HG02571 (cell line): ENCODE measurements around the gene SIPA1L3.

Experiments
- ATAC-seq: cut with Tn5 transposase; IDR thresholded peaks from one replicate; pipeline ENCODE4 v1.9.1; 2021; ENCODE audit warnings: mild to moderate bottlenecking, moderate library complexity; ENCODE audit not compliant: unreplicated experiment

Gene SIPA1L3

GRCh38 chr19:37991841-37992248 lies 84.8 kb downstream of the SIPA1L3 start:
- ATAC-seq = no peak

- ATAC-seq = no peak
These were observed 85.8 kb downstream of the SIPA1L3 start for GRCh38 chr19:37992761-37993160.

GRCh38 chr19:37994823-37995130 lies 87.8 kb downstream of the SIPA1L3 start:
- ATAC-seq = no peak

- no peak for ATAC-seq
These were observed 88.3 kb downstream of the SIPA1L3 start for GRCh38 chr19:37995346-37995745.

GRCh38 chr19:37997911-37998344 lies 90.9 kb downstream of the SIPA1L3 start:
- no peak for ATAC-seq

GRCh38 chr19:37998801-37999308 lies 91.8 kb downstream of the SIPA1L3 start:
- no peak for ATAC-seq

- no peak for ATAC-seq
These were observed 92.6 kb downstream of the SIPA1L3 start for GRCh38 chr19:37999309-38000213.

- no peak for ATAC-seq
These were observed 94.3 kb downstream of the SIPA1L3 start for GRCh38 chr19:38001158-38001781.

- ATAC-seq = no peak
These were observed 96.6 kb downstream of the SIPA1L3 start for GRCh38 chr19:38003438-38004185.

GRCh38 chr19:38004186-38004520 lies 97.1 kb downstream of the SIPA1L3 start:
- no peak for ATAC-seq

GRCh38 chr19:38004521-38005223 lies 97.7 kb downstream of the SIPA1L3 start:
- peak; percentile 82 for ATAC-seq

GRCh38 chr19:38005224-38005614 lies 98.2 kb downstream of the SIPA1L3 start:
- ATAC-seq = no peak

GRCh38 chr19:38006361-38007045 lies 99.5 kb downstream of the SIPA1L3 start:
- ATAC-seq = no peak

GRCh38 chr19:38009650-38010242 lies 102.7 kb downstream of the SIPA1L3 start:
- ATAC-seq = no peak

- ATAC-seq = no peak
These were observed 104.4 kb downstream of the SIPA1L3 start for GRCh38 chr19:38011426-38011825.

- no peak for ATAC-seq
These were observed 105.3 kb downstream of the SIPA1L3 start for GRCh38 chr19:38012290-38012689.

GRCh38 chr19:38012944-38013343 lies 105.9 kb downstream of the SIPA1L3 start:
- no peak for ATAC-seq

- ATAC-seq = no peak
These were observed 107.0 kb downstream of the SIPA1L3 start for GRCh38 chr19:38013913-38014580.

- no peak for ATAC-seq
These were observed 108.2 kb downstream of the SIPA1L3 start for GRCh38 chr19:38015216-38015615.
